HG02943 (cell line): ENCODE measurements around the gene UBASH3B.
"Not testable (repeated sequence)": the region's sequence is repeated elsewhere in the genome, so short reads cannot be mapped to it uniquely, and the experiment has no call there.

Source experiments
- ATAC-seq: cut with Tn5 transposase; IDR thresholded peaks from one replicate; pipeline ENCODE4 v1.9.1; 2021; ENCODE audit warnings: mild to moderate bottlenecking, low read depth, moderate library complexity; ENCODE audit not compliant: unreplicated experiment

The UBASH3B gene

DNA sequence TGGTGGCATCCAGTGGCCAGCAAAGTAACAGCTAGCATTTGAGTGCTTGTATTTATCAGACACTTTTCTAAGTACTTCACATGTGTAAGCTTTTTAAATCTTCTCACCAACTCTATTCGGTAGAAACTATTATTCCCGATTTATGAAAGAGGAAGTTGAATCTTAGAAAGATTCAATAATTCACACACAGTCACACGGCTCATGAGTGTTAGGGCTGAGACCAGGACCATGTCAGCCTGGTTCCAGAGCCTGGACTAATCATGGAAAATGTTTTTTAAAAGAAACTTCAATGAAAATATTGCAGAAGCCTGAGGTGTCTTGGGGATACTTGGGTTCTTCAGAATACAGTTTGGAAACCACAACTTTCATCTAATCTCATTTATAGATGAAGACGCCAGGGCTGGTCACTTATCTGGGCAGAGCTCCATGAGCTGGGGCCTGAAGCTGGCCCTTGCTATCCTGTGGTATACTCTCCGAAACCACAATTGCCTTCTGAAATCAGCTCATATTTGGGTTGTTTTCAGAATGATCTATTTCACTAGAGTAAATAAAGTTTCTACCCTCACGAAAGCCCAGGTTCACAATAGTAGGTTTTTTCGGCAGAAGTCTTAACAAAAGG, 178.4 kb downstream of the UBASH3B start:
- ATAC-seq = no peak

DNA sequence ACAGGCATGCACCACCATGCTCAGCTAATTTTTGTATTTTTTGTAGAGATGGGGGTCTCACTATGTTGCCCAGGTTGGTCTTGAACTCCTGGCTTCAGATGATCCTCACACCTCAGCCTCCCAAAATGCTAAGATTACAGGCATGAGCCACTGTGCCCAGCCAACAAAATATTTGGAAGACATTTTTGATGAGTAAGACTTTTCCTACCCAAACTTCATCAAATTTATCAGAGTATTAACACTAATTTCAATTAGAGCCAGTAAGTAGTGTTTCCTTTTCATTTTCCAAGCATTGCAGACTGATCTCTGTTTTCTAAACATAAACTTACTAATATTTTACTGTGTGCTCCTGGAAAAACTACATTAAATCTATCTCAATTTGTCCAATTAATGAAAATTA, 181.4 kb downstream of the UBASH3B start:
- no peak for ATAC-seq

DNA sequence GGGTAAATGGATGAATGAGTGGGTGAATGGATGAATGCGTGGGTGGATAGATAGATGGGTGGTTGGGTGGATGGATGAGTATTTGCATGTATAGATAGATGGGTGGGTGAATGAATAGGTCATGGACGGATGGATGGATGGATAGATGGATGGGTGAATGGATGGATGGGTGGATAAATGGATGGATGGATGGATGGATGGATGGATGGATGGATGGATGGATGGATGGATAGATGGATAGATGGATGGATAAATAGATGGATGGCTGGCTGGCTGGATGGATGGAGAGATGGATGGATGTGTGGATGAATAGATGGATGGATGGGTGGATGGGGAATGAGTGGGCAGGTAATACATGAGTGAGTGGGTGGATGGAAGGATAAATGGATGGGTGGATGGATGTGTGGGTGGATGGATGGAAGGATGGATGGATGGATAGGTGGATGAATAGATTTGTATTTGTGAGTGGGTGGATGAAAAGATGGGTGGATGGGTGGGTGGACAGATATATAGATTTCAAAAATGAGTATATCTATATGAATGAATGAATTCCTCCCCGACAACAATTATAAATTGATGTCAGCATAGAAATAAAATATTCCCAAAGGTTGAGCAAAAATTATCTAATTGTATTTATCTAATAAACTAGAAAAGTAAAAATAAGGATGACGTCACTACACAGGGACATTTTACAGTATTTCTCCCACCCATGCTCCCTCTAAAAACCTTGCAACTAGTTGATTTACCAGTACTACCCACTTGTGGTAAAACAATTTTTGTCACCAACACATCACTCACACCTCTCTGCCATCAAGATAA, 182.2 kb downstream of the UBASH3B start:
- no peak for ATAC-seq

DNA sequence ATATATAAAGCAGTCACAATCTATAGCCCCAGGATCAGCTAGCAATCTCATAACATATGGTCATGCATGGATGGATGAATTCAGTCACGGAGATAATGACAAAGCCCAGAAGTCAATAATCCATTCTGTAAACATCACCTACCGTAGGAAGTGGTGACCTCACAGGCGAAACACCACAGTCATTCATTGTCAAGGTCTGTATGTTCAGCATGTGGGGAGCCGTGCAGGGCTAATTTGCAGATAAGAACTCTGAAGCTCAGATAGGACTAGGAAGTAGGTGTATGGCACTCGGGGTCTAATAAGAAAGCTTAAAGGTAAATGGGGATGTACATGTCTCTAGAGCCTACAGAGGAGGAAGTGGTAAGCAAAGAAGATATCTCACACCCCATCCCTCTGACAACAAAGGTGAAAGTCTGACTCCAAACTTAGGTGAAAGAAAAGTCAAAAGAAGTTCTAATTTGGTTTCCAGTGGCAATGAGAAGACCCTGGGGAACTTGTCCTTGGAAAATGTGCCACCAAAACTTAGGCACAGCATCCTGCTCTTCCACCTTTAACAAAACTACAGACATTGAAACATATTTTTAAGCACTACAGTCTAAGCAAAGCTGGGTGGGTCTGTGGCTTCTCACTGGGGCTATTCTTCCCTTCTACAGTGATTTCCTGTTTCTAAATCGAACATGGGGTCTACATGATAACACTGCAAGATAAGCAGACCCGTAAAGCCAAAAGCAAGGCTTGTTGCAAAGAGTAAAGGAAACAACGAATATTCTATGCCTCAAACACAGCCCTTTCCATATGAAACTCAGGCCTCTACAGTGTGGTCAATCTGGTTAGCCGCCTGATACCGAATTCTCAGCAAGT, 188.0 kb downstream of the UBASH3B start:
- ATAC-seq = no peak

DNA sequence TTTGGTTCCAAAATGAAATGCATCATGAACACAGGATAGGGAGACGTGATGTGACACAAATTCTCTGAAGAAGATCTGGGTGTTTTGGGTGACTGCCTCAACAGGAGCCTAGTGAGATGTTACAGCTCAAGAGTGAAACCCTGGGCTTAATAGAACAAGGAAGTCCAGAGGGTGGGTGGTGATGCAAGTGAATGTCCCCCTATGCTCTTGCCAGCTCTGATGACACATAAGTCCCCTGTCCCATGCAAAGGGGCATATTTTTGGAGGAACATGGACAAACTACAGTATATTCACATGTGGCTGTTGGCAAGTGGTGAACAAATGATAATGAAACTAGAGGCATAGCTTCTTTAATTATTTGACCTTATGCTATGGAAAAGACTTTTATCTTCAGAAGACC, 191.9 kb downstream of the UBASH3B start:
- ATAC-seq = no peak

DNA sequence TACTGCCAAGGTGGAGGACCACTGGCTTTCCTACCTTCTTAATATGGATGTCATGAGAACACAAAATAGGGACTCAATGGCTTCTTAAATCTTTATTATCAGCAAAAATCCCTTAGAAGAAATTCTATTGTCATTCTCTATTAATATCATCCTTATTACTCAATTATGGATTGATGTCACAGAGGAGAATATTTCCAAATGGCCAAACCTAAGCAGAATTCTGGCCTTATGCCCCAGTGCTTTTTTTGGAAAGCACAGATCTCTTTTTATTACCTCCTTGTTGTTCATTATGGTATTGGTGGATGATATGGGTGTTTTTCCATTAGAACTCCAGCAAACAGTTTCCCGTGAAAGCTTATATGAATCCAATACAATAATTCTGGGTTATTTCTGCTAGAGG, 192.7 kb downstream of the UBASH3B start:
- ATAC-seq = no peak

DNA sequence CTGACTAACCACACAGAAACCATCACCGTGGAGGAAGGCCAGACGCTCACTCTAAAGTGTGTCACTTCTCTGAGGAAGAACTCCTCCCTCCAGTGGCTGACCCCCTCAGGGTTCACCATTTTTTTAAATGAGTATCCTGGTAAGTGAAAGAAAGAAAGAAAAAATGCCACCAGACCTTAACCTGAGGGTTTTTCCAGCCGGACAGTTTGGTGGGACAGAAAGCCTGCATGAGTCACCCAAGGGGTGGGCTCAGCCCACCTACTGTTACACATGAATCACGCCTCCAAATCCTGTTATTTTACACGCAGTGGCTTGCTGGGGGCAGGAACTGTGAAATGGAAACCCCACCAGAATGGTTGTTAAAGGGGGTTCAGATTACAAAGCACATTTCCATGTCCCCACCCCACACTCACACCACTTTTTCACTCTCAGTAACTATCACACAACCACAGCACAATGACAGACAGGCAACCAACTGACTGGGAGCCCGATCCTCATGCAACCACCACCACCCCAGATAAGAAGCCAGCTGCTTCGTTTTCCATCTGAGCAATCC, 194.6 kb downstream of the UBASH3B start:
- ATAC-seq = no peak

DNA sequence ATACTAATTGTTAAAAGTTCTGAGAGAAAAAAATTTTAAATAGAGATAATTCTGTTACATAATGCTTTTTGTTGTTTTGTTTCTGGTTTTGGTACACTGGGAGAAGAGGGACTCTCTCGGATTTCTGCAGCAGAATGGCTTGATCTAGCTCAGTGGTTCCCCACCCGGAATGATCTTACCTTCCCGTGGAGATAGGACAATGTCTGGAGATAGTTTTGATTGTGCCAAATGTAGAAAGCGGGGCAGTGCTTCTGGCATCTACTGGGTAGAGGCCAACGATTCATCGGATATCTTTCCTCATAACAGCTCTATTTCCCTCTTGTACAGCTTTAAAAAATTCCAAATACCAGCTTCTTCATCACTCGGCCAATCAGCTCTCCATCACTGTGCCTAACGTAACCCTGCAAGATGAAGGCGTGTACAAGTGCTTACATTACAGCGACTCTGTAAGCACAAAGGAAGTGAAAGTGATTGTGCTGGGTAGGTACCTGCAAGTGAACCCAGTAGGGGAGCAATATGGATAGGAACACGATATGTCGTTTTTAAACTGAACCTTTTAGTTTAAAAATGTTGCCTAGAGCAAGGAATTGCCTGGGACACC, 195.9 kb downstream of the UBASH3B start:
- no peak for ATAC-seq

DNA sequence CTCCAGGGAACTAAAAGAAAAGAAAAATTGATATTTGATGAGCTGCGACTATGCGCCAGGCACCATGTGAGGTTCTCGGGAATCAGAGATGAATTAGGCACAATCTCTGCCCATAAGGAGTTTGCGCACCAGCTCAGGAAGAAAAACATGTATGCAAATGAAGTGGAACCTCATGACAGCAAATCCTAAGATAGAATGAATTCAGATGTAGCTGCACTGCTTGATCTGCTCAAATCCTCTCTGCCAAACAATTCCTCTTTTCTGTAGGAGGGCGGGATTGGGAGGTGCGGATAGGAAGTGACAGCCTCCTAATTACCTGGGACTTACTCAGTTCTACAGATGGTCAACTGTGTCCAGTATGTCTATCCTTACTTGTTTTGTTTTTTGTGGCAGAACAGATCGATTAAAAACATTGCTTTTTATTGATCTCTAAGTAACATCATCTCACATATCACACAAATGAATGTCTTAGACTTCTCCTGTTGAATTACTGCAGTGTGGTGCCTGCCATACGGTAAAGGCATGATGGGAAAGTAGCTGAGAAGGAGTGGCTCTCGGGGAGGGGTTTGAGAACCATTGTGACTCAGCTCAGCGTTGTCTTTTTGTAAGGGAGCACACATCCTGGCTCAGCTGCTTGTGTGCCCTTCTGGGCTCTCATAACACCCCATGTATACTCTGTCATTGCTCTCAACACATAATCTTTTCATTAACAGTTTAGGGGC, 196.7 kb downstream of the UBASH3B start:
- ATAC-seq = no peak

DNA sequence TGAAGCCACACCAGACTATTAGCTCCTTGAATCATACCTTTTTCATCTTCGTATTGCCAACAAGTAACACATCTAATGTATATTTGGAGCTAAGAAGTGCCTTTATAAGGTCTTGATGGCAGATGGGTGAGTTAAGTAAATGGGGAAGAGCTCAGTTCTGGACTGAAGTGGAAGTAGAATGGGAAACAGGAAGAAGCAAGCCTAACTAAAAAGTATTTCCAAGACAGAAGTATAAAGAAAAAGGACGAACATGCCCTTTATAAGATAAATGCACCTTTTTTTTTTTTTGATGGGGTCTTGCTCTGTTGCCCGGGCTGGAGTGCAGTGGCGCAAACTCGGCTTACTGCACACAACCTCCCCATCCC, 197.3 kb downstream of the UBASH3B start:
- no peak for ATAC-seq

DNA sequence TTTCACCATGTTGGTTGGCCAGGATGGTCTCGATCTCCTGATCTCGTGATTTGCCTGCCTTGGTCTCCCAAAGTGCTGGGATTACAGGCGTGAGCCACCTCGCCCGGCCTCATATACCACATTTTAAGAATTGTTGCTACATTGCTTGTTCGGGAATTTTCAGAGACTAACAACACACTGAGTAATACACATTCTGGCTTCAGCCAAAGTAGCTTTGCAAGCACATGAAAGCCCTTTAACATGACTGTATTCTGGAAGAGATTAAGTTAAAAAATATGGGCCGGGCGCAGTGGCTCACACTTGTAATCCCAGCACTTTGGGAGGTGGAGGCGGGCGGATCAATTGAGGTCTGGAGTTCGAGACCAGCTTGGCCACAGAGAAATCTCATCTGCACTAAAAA, 197.7 kb downstream of the UBASH3B start:
- no peak for ATAC-seq

DNA sequence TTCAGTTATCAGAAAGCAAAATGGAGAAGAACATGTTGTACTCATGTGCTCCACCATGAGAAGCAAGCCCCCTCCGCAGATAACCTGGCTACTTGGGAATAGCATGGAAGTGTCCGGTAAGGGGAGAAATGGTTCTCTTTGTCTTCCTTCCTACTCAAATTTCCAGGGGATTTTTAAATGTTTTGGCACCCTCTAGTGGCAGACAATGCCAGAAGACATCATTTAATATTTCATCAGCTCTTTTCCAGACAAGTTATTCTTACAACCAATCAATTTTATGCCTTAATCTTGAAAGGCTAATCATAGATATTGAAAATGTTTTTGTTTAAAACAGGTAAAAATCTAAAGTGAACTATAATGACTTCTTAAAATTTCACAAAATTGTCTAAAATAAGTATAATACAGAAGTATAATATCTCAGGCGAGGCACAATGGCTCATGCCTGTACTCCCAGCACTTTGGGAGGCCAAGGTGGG, 198.5 kb downstream of the UBASH3B start:
- ATAC-seq = no peak

DNA sequence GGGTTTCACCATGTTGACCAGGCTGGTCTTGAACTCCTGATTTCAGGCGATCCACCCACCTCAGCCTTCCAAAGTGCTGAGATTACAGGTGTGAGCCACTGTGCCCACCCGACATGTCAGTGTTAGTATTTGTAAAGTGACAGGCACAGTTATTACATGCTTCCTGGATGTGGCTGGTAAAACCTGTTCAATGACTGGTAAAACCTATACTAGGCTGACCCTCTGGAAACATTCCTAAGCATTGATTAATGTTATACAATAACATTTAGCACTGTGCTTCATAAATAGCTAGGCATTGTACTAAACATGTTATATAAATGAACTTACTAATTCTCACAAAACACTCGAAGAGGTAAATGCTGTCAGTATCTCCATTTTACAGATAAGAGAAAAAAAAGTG, 206.1 kb downstream of the UBASH3B start:
- no peak for ATAC-seq

DNA sequence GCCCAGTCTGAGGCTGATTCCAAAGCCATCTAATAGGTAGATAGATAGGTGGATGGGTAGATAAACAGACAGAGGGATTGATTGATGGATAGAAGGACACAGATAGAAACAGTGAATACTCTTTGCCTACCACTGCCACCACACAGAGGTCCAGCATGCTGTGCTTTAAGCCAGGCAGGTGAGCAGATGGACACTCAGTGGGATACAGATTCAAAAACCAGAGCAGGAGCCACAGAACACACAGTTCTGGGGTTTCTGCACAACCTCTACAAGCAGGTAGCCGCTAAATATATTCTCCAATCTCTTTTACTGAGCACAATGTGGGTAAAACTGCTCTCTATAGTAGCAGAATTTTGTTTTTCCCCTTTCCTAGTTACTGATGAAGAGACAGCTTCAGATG, 206.6 kb downstream of the UBASH3B start:
- ATAC-seq = no peak

DNA sequence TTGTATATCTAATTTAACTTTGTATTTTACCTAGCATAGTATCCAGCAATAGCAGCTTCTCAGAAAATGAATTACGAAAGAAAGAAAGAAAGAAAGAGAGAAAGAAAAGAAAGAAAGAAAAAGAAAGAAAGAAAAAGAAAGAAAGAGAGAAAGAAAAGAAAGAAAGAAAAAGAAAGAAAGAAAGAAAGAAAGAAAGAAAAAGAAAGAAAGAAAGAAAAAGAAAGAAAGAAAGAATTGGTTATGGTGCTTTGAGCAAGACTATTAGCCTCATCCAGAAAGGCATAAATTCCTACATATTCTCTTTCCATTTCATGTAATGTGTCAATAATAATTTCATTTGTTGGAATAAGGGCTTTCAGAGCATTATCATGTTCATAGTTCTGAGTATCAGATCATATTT, 207.6 kb downstream of the UBASH3B start:
- not testable (repeated sequence) for ATAC-seq

DNA sequence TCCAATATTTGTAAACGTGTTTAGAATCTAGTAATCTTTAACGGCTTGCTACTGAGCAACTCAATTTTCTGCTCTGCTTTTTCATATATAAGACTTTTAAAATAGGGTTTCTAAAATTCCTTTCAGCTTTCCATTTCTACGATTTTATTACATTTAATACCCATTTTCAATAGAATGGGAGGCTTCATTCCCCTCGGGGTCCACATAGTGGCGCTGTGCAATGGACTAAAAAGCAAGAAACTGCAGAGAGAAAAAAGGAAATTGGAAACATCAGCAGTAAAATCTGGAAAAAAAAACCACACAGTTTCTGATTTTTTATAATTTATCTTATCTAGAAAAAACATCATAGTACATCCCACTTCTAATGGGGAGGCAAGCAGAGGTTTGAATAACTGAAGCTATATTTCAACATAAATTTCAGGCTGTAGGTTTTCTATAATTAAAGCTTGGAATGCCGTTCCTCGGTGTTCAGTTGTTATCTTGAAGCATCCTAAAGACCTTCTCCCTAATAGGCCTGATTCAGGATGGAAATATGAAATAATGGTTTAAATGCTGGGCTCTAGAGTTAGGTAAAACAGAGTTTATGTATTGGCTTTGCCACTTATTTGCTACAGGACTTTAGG, 208.3 kb downstream of the UBASH3B start:
- no peak for ATAC-seq
